Thyroid gland (tissue), 4 donors: ENCODE data around the gene SPTLC3. TPM values are rescaled to one million over a fixed set of nuclear protein-coding genes. Genes with fewer than 3 reads are reported as not detected.

Experiments used
- DNase-seq, 2 donors: peaks; one replicate each; pipeline ENCODE4 v3.0.0-alpha.2; 2019
- H3K27ac ChIP-seq, 3 donors: fragments of 200-600 bp; sonication (generic); 1 replicate in 2 of 3; 2 replicates in 1 of 3; pipeline ENCODE4 v1.5.1; 2016 to 2019; ENCODE audit warnings: mild to moderate bottlenecking in 1 of 3, moderate library complexity in 1 of 3
- H3K27me3 ChIP-seq: fragments of 200-600 bp; sonication (generic); one replicate; pipeline ENCODE4 v1.5.1; 2019
- H3K36me3 ChIP-seq, 2 donors: fragments of 200-600 bp; sonication (generic); one replicate each; pipeline ENCODE4 v1.5.1; 2016 to 2019
- H3K4me1 ChIP-seq, 2 donors: fragments of 200-600 bp; sonication (generic); one replicate each; pipeline ENCODE4 v1.5.1; 2017 to 2019
- H3K4me3 ChIP-seq, 3 donors: fragments of 200-600 bp; sonication (generic); replicated peaks in 1 of 3; 1 replicate in 2 of 3; 2 replicates in 1 of 3; pipeline ENCODE4 v1.5.1; 2016; ENCODE audit warnings: mild to moderate bottlenecking in 1 of 3
- H3K9me3 ChIP-seq: fragments of 200-600 bp; sonication (generic); one replicate; pipeline ENCODE4 v1.5.1; 2017
- CTCF ChIP-seq, 6 experiments: fragments of 200-600 bp in 3 of 6; fragments of 450-650 bp in 3 of 6; sonication (generic) in 3 of 6; IDR thresholded peaks; one replicate each; pipeline ENCODE4 v1.5.1; 2016 to 2019; ENCODE audit warnings: antibody characterized with exemption in 6 of 6, mild to moderate bottlenecking in 2 of 6, inconsistent platforms in 1 of 6, moderate library complexity in 1 of 6
- POLR2A ChIP-seq, 2 donors: fragments of 450-650 bp; IDR thresholded peaks; one replicate each; pipeline ENCODE4 v1.6.1; 2017; ENCODE audit warnings: antibody characterized with exemption in 2 of 2, mild to moderate bottlenecking in 2 of 2, moderate library complexity in 1 of 2
- WGBS, 2 donors: methylation state at CpG; one replicate each; pipeline ENCODE4 v1.1.5; 2017; 5-methylcytosine and 5-hydroxymethylcytosine counted together
- intact Hi-C: fragments of 100-400 bp; cut with DNase I; formaldehyde crosslinking; loops from one replicate; pipeline ENCODE4 v1.15.1; 2023
- total RNA-seq, 4 donors: library from RNA; depleted of rRNA; stranded (reverse); fragments of >200 nt; gene quantifications; one replicate each; pipeline ENCODE4 v1.2.3, GENCODE V29; 2016

Gene SPTLC3
- total RNA-seq, 4 donors from 2014 or later: 33.8 to 71.5 (median 37.7) TPM

DNA sequence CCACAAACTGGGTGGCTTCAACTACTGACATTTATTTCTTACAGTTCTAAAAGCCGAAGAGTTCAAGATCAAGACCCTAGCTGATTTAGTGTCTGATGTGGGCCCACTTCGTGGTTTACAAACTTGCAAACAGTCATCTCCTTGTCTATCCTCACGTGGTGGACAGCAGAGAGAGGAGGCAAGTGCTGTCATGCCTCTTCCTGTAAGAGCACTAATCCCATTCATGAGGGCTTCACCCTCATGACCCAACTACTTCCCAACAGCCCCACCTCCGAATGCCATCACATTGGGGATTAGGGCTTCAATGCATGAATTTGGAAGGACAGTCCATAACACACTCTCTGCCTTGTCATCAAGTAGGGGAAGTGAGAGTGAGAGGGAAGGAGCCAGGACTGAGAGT, 196.7 kb downstream of the SPTLC3 start:
- H3K27me3 ChIP-seq: no peaks in the 10 kb centered on the region
- no peak for TF ChIP-seq CTCF (IDR thresholded peaks at IDR 0.05)
- TF ChIP-seq POLR2A (IDR thresholded peaks at IDR 0.05): no peak
- 90 to 95% methylated on average over 4 of the region's 4 CpGs for WGBS, 2 donors
- intact Hi-C loops: no loop called here
- H3K4me1 ChIP-seq: peaks cover 5 to 13% of the 10 kb centered on the region in 2 donors
- no peaks in the 10 kb centered on the region for H3K36me3 ChIP-seq
- peak overlapping the region in 2 of 3 donors; percentile 34 to 56 for H3K27ac ChIP-seq
- no peak overlapping the region for H3K4me3 ChIP-seq
- DNase-seq: no peak
- H3K9me3 ChIP-seq: no peaks in the 10 kb centered on the region

GRCh38 chr20:13205848-13206434, 197.2 kb downstream of the SPTLC3 start:
- Histone ChIP-seq H3K9me3 (no peaks in the 10 kb centered on the region), H3K4me3 (no peak overlapping the region), H3K4me1 (peaks cover 5 to 13% of the 10 kb centered on the region in 2 donors), H3K27ac (peak overlapping the region in 2 of 3 donors; percentile 34 to 56), H3K36me3 (no peaks in the 10 kb centered on the region), H3K27me3 (no peaks in the 10 kb centered on the region)
- TF ChIP-seq POLR2A (IDR thresholded peaks at IDR 0.05) (peak in 1 of 2 donors; percentile 28), CTCF (IDR thresholded peaks at IDR 0.05) (no peak)
- peak; percentile 90 to 92 for DNase-seq
- WGBS, 2 donors: 47 to 55% methylated on average over 5 of the region's 5 CpGs
- intact Hi-C loops: no loop called here

- no peaks in the 10 kb centered on the region for H3K27me3 ChIP-seq
- DNase-seq: no peak
- H3K27ac ChIP-seq: no peak overlapping the region
- H3K4me3 ChIP-seq: no peak overlapping the region
- no peaks in the 10 kb centered on the region for H3K36me3 ChIP-seq
- H3K4me1 ChIP-seq: peaks cover 5 to 13% of the 10 kb centered on the region in 2 donors
- no peaks in the 10 kb centered on the region for H3K9me3 ChIP-seq
- TF ChIP-seq POLR2A (IDR thresholded peaks at IDR 0.05) (no peak), CTCF (IDR thresholded peaks at IDR 0.05) (no peak)
- 96 to 100% methylated on average over 2 of the region's 2 CpGs for WGBS, 2 donors
- intact Hi-C loops: no loop called here
Observed at GRCh38 chr20:13207016-13207415, 198.2 kb downstream of the SPTLC3 start.

DNA sequence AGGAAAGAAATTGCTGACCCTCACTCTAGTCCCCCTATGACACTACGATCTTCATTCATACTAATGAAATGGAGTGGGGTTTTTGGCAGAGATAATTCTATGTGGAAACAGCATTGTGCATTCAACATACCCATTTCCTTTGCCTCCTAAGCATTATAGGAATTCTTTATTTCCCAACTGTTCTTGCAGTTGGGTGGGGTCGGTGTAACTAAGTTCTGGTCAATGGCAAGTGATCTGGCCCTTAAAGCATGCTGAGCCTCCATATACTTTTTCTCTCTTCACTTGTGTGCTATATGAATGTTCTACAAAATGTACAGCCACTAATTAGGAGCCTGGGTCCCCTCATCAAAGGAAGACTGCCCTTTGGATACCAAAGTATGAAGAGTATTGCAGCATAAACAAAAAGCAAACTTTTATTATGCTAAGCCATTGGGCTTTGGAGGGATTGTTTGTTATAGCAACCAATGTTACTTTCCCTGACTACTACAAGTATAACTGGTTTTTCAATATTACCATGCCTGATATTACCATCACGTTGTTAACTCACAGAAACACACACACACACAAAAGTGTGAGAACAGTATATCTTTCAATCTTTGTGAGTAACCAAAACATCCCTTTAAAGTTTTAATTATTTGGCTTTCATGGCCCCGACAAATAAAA, 203.3 kb downstream of the SPTLC3 start:
- WGBS, 2 donors: 74 to 87% methylated on average over 4 of the region's 4 CpGs
- no peak for DNase-seq
- Histone ChIP-seq H3K27me3 (no peaks in the 10 kb centered on the region), H3K9me3 (no peaks in the 10 kb centered on the region), H3K27ac (no peak overlapping the region), H3K4me1 (no peaks in the 10 kb centered on the region), H3K36me3 (no peaks in the 10 kb centered on the region), H3K4me3 (no peak overlapping the region)
- TF ChIP-seq POLR2A (IDR thresholded peaks at IDR 0.05) (no peak), CTCF (IDR thresholded peaks at IDR 0.05) (no peak)
- intact Hi-C loops: no loop called here

- H3K27ac ChIP-seq: no peak overlapping the region
- H3K36me3 ChIP-seq: no peaks in the 10 kb centered on the region
- no peaks in the 10 kb centered on the region for H3K4me1 ChIP-seq
- 67 to 78% methylated on average over 5 of the region's 5 CpGs for WGBS, 2 donors
- H3K4me3 ChIP-seq: no peak overlapping the region
- H3K9me3 ChIP-seq: no peaks in the 10 kb centered on the region
- no peak for TF ChIP-seq POLR2A (IDR thresholded peaks at IDR 0.05)
- TF ChIP-seq CTCF (IDR thresholded peaks at IDR 0.05): no peak
- intact Hi-C loops: no loop called here
- DNase-seq: no peak
- H3K27me3 ChIP-seq: no peaks in the 10 kb centered on the region
Observed at GRCh38 chr20:13212750-13213149, 204.0 kb downstream of the SPTLC3 start.
